Gastroesophageal sphincter (tissue), 4 donors: ENCODE data around the gene SDHB. TPM values are rescaled to one million over a fixed set of nuclear protein-coding genes. Genes with fewer than 3 reads are reported as not detected.

Source experiments
- ATAC-seq: fragments of 150-250 bp; one replicate; pipeline ENCODE4 v1.9.1; 2016; ENCODE audit warnings: mild to moderate bottlenecking, moderate library complexity
- H3K27ac ChIP-seq, 4 donors: fragments of 200-600 bp; sonication (generic) in 3 of 4; 1 replicate in 3 of 4; 2 replicates in 1 of 4; pipeline ENCODE4 v1.5.1; 2016 to 2019
- H3K27me3 ChIP-seq: fragments of 200-600 bp; sonication (generic); one replicate; pipeline ENCODE4 v1.5.1; 2019
- H3K36me3 ChIP-seq, 2 donors: fragments of 200-600 bp; sonication (generic); one replicate each; pipeline ENCODE4 v1.5.1; 2019; ENCODE audit warnings: control low read depth in 1 of 2
- H3K4me1 ChIP-seq, 3 donors: fragments of 200-600 bp; sonication (generic); 1 replicate in 2 of 3; 2 replicates in 1 of 3; pipeline ENCODE4 v1.5.1; 2016 to 2019; ENCODE audit warnings: control low read depth in 2 of 3
- H3K4me3 ChIP-seq, 2 donors: fragments of 200-600 bp; sonication (generic); one replicate each; pipeline ENCODE4 v1.5.1; 2019; ENCODE audit warnings: mild to moderate bottlenecking in 1 of 2, moderate library complexity in 1 of 2
- H3K9me3 ChIP-seq, 3 donors: fragments of 200-600 bp; sonication (generic); one replicate each; pipeline ENCODE4 v1.5.1; 2017 to 2019; ENCODE audit warnings: control low read depth in 2 of 3
- EP300 ChIP-seq: sonication (generic); formaldehyde crosslinking; IDR thresholded peaks from one replicate; pipeline ENCODE4 v1.6.1; 2017; ENCODE audit warnings: antibody characterized with exemption, mild to moderate bottlenecking
- POLR2A ChIP-seq, 2 donors: fragments of 450-650 bp; IDR thresholded peaks; one replicate each; pipeline ENCODE4 v1.6.1; 2017; ENCODE audit warnings: antibody characterized with exemption in 2 of 2, mild to moderate bottlenecking in 2 of 2, moderate library complexity in 1 of 2
- POLR2AphosphoS5 ChIP-seq: sonication (generic); formaldehyde crosslinking; IDR thresholded peaks from one replicate; pipeline ENCODE4 v1.6.1; 2017; ENCODE audit warnings: antibody characterized with exemption
- WGBS, 2 donors: methylation state at CpG; one replicate each; pipeline ENCODE4 v1.1.5; 2018; ENCODE audit warnings: low coverage in 1 of 2; 5-methylcytosine and 5-hydroxymethylcytosine counted together
- total RNA-seq, 4 donors: library from RNA; depleted of rRNA; stranded (reverse); fragments of >200 nt; gene quantifications; one replicate each; pipeline ENCODE4 v1.1.0, GENCODE V29; 2016
- TF ChIP-seq, protein P1 (sequence below), 4 experiments: fragments of 200-600 bp in 2 of 4; fragments of 450-650 bp in 2 of 4; sonication (generic) in 1 of 4; IDR thresholded peaks; one replicate each; pipeline ENCODE4 v1.5.1; 2017 to 2019; ENCODE audit warnings: antibody characterized with exemption in 4 of 4, mild to moderate bottlenecking in 2 of 4, moderate library complexity in 2 of 4

Gene SDHB
- total RNA-seq, 4 donors from 2014 or later = 103 to 118 (median 116) TPM

DNA sequence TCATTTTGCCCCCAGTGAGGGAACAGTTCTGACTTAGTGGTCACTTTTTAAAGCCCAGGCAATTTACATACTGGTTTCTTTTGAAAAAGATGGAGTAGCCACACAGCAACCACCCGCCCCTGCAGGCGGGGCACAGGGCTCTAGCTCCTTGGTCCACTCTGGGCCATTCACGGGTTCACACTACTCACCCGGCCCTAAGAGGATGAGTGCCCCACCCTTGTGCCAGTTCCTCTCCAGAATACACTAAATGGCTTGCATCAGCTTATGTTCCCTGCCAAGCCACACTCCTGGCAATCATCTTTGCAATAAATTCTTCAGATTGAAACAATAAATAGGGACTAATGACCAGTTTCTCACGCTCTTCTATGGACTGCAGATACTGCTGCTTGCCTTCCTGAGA, 26.4 kb downstream of the SDHB start:
- ATAC-seq = no peak
- TF ChIP-seq, protein P1, sequence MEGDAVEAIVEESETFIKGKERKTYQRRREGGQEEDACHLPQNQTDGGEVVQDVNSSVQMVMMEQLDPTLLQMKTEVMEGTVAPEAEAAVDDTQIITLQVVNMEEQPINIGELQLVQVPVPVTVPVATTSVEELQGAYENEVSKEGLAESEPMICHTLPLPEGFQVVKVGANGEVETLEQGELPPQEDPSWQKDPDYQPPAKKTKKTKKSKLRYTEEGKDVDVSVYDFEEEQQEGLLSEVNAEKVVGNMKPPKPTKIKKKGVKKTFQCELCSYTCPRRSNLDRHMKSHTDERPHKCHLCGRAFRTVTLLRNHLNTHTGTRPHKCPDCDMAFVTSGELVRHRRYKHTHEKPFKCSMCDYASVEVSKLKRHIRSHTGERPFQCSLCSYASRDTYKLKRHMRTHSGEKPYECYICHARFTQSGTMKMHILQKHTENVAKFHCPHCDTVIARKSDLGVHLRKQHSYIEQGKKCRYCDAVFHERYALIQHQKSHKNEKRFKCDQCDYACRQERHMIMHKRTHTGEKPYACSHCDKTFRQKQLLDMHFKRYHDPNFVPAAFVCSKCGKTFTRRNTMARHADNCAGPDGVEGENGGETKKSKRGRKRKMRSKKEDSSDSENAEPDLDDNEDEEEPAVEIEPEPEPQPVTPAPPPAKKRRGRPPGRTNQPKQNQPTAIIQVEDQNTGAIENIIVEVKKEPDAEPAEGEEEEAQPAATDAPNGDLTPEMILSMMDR (IDR thresholded peaks at IDR 0.05) = no peak
- TF ChIP-seq POLR2A (IDR thresholded peaks at IDR 0.05) (no peak), EP300 (no peak), POLR2AphosphoS5 (no peak)
- Histone ChIP-seq H3K4me3 (no peak overlapping the region), H3K9me3 (no peaks in the 10 kb centered on the region), H3K27ac (no peak overlapping the region), H3K27me3 (no peaks in the 10 kb centered on the region), H3K36me3 (peaks cover 3 to 100% of the 10 kb centered on the region in 2 donors), H3K4me1 (peaks cover 0 to 5% (median 0%) of the 10 kb centered on the region in 3 donors)
- 88 to 100% methylated on average over 1 of the region's 5 CpGs for WGBS, 2 donors

DNA sequence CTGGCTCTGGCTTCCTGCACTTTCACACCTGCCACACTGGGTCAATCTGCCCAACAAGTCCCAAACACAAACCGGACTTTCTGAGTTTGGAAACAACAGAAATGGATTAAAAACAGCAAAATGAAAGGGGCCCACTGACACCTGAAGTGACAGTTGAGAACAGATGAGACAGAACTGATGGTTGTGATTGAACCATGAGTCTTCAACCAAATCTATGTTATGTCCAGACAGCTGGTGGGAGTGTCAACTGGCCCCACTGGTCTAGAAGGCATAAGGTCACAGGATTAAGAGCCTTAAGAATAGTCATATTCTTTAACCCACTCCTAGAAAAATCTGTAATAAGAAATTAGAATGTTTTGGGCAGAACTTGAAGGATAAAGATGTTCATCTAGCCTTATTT, 29.1 kb downstream of the SDHB start:
- TF ChIP-seq EP300 = no peak
- TF ChIP-seq POLR2A (IDR thresholded peaks at IDR 0.05) = no peak
- TF ChIP-seq, protein P1 (IDR thresholded peaks at IDR 0.05) = no peak
- no peak for TF ChIP-seq POLR2AphosphoS5
- Histone ChIP-seq H3K9me3 (no peaks in the 10 kb centered on the region), H3K4me1 (peaks cover 0 to 5% (median 0%) of the 10 kb centered on the region in 3 donors), H3K27ac (no peak overlapping the region), H3K36me3 (peaks cover 12 to 100% of the 10 kb centered on the region in 2 donors), H3K4me3 (no peak overlapping the region), H3K27me3 (no peaks in the 10 kb centered on the region)
- 86 to 88% methylated on average over 1 of the region's 1 CpG for WGBS, 2 donors
- no peak for ATAC-seq

DNA sequence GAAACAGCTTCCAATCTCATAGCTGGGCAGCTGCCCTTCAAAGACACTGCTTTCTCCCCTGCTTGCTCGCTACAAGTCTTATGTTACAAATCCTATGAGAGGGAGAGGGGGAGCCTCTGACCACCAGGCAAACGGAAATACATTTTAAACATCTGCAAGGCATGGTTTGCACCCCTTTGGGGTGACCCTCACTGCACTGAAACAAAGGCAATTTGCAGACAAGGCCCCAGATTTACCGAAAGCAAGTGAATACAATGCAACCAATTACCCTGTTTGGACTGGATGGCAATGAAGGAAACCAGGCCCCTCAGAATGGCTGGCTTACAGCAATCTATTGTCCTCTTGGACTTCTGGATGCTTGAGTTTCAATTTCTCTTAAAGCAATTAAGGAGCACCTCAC, 30.3 kb downstream of the SDHB start:
- Histone ChIP-seq H3K4me1 (peaks cover 0 to 5% (median 0%) of the 10 kb centered on the region in 3 donors), H3K27ac (no peak overlapping the region), H3K9me3 (no peaks in the 10 kb centered on the region), H3K4me3 (no peak overlapping the region), H3K27me3 (no peaks in the 10 kb centered on the region), H3K36me3 (peaks cover 12 to 100% of the 10 kb centered on the region in 2 donors)
- WGBS, 2 donors = 45% methylated on average over 2 of the region's 3 CpGs; no CpG with 5 or more reads in 1 of the 2 donors
- no peak for ATAC-seq
- no peak for TF ChIP-seq POLR2AphosphoS5

DNA sequence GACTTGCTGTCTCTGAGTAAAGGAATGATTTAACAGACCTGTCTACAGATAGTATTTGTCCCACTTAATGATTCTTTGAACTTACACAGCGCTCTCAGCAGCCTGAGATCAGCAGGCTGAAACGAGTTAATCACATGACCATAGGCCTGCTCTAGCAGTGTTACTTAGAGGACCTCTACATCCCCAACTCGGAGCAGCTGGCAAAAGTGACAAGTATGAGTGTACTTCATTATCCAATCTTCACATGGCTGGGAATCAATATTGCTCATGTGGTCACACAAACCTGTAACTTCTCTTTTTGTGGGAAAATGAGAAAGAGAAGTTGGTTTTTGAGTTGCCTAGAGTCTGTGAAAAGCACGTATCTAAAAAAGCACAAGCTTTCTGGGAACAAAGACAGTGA, 30.7 kb downstream of the SDHB start:
- H3K4me3 ChIP-seq = no peak overlapping the region
- H3K36me3 ChIP-seq = peaks cover 12 to 100% of the 10 kb centered on the region in 2 donors
- no peaks in the 10 kb centered on the region for H3K27me3 ChIP-seq
- no peak overlapping the region for H3K27ac ChIP-seq
- no peak for ATAC-seq
- 48 to 66% methylated on average over 4 of the region's 4 CpGs for WGBS, 2 donors
- H3K4me1 ChIP-seq = peaks cover 0 to 4% (median 0%) of the 10 kb centered on the region in 3 donors
- no peak for TF ChIP-seq POLR2AphosphoS5
- H3K9me3 ChIP-seq = no peaks in the 10 kb centered on the region

DNA sequence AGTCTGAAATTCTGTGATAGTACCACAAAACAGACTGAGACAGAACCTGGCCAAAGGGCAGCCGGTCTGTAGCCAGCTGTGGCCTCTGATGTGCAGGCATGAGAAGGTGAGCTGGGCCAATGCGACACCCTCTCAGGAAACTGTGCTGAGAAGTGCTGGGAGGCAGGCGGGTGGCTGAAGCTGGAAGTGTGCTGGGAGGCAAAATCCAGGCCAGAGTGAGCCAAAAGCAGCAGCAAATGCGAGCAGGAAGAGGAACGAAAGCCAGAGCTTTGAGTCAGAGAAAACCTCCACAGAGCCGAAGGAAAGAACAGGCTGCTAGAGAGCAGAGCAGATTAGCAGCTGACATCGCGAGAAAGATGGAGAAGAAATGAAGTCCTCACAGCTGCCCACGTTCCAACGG, 31.9 kb downstream of the SDHB start:
- no peak for TF ChIP-seq POLR2A (IDR thresholded peaks at IDR 0.05)
- TF ChIP-seq, protein P1 (IDR thresholded peaks at IDR 0.05) = no peak
- TF ChIP-seq EP300 = no peak
- no peak for TF ChIP-seq POLR2AphosphoS5
- H3K4me1 ChIP-seq = no peaks in the 10 kb centered on the region
- ATAC-seq = no peak
- no peaks in the 10 kb centered on the region for H3K27me3 ChIP-seq
- no peak overlapping the region for H3K4me3 ChIP-seq
- H3K9me3 ChIP-seq = no peaks in the 10 kb centered on the region
- WGBS, 2 donors = 70 to 78% methylated on average over 7 to 8 of the region's 10 CpGs
- no peak overlapping the region for H3K27ac ChIP-seq
- peaks cover 12 to 97% of the 10 kb centered on the region in 2 donors for H3K36me3 ChIP-seq

DNA sequence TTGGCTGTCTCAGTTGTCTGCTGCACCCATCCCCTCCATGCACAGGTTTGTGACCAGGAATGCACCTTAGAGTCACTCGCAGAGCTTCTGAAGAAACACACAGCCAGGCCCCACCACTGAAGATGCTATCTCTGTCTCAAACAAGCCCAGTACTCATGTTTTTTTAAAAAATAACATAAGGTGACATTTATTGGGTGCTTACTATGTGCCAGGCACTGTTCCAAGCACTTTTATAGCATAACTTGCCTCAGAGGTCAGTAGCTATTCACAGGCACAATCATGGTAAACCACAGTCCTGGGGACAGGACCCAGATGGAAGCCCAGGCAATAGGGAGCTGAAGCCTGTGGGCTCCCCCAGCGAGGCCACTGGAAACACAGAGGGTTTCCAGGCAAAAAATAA, 33.3 kb downstream of the SDHB start:
- Histone ChIP-seq H3K27me3 (no peaks in the 10 kb centered on the region), H3K4me3 (no peak overlapping the region), H3K9me3 (no peaks in the 10 kb centered on the region), H3K4me1 (no peaks in the 10 kb centered on the region), H3K36me3 (peaks cover 12 to 83% of the 10 kb centered on the region in 2 donors), H3K27ac (no peak overlapping the region)
- 90 to 100% methylated on average over 2 of the region's 2 CpGs for WGBS, 2 donors
- TF ChIP-seq POLR2A (IDR thresholded peaks at IDR 0.05) (no peak), POLR2AphosphoS5 (no peak), EP300 (no peak)
- TF ChIP-seq, protein P1 (IDR thresholded peaks at IDR 0.05) = no peak
- ATAC-seq = no peak
